Activated CD8-positive, alpha-beta memory T cell treated with anti-CD3 and anti-CD28 coated beads for 4 hours (primary cell): ENCODE measurements around the gene SUPT3H.
"Not testable (repeated sequence)": the region's sequence is repeated elsewhere in the genome, so short reads cannot be mapped to it uniquely, and the experiment has no call there.

Source experiments
- DNase-seq, 2 donors: peaks; one replicate each; pipeline ENCODE4 v3.0.0-alpha.2; 2020; ENCODE audit warnings: low read depth in 2 of 2

The SUPT3H gene

GRCh38 chr6:45062659-45063058, 315.1 kb downstream of the SUPT3H start:
- not testable (repeated sequence) for DNase-seq

GRCh38 chr6:45057711-45058110, 320.0 kb downstream of the SUPT3H start:
- DNase-seq: no peak

GRCh38 chr6:45054610-45055009, 323.1 kb downstream of the SUPT3H start:
- no peak for DNase-seq

GRCh38 chr6:45052325-45052724, 325.4 kb downstream of the SUPT3H start:
- no peak for DNase-seq

GRCh38 chr6:45049188-45049843, 328.4 kb downstream of the SUPT3H start:
- DNase-seq: no peak

- no peak for DNase-seq
Measured at GRCh38 chr6:45047573-45047972, 330.2 kb downstream of the SUPT3H start.

GRCh38 chr6:45045253-45045601, 332.5 kb downstream of the SUPT3H start:
- no peak for DNase-seq

GRCh38 chr6:45044510-45045252, 333.1 kb downstream of the SUPT3H start:
- DNase-seq: no peak

GRCh38 chr6:45044086-45044485, 333.6 kb downstream of the SUPT3H start:
- DNase-seq: no peak

- DNase-seq: not testable (repeated sequence)
Measured at GRCh38 chr6:45042673-45043072, 335.1 kb downstream of the SUPT3H start.

- no peak for DNase-seq
Measured at GRCh38 chr6:45038226-45038625, 339.5 kb downstream of the SUPT3H start.

- no peak for DNase-seq
Measured at GRCh38 chr6:45036103-45036502, 341.6 kb downstream of the SUPT3H start.

- no peak for DNase-seq
Measured at GRCh38 chr6:45032426-45032825, 345.3 kb downstream of the SUPT3H start.

GRCh38 chr6:45031601-45032000, 346.1 kb downstream of the SUPT3H start:
- DNase-seq: no peak

- DNase-seq: no peak
Measured at GRCh38 chr6:45027126-45027525, 350.6 kb downstream of the SUPT3H start.

GRCh38 chr6:45026003-45026516, 351.7 kb downstream of the SUPT3H start:
- DNase-seq: no peak

GRCh38 chr6:45024610-45025009, 353.1 kb downstream of the SUPT3H start:
- no peak for DNase-seq

- no peak for DNase-seq
Measured at GRCh38 chr6:45021676-45022075, 356.1 kb downstream of the SUPT3H start.

- no peak for DNase-seq
Measured at GRCh38 chr6:45012687-45013086, 365.0 kb downstream of the SUPT3H start.

GRCh38 chr6:45009576-45009975, 368.2 kb downstream of the SUPT3H start:
- DNase-seq: no peak

- DNase-seq: no peak
Measured at GRCh38 chr6:45006893-45007292, 370.8 kb downstream of the SUPT3H start.

- no peak for DNase-seq
Measured at GRCh38 chr6:45003961-45004360, 373.8 kb downstream of the SUPT3H start.

GRCh38 chr6:45003387-45003786, 374.3 kb downstream of the SUPT3H start:
- DNase-seq: no peak
